ENCODE results near the gene LUM.
"Not testable (repeated sequence)": the region's sequence is repeated elsewhere in the genome, so short reads cannot be mapped to it uniquely, and the experiment has no call there.

LUM gene

DNA sequence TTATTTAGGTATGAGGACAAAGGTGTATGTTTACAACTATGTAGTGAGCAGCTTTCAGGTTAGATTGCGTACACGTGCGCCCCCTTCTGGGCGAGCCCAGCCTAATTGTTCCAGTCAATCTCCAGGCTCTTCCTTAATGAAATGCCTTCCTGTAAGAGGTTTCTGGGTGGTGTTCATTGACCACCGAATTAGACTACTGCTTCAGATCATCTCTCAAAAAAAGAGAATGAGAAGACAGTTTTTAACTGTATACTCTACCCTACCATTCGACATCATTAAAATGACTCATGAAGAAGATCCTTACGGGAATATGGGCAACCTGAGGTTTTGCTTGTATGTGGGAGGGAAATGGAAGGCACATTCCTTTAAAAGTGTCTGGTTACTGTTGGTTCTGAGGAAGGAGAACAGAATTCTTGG lies 2.1 kb downstream of the LUM start:
- peak; percentile 43 for DNase-seq

DNA sequence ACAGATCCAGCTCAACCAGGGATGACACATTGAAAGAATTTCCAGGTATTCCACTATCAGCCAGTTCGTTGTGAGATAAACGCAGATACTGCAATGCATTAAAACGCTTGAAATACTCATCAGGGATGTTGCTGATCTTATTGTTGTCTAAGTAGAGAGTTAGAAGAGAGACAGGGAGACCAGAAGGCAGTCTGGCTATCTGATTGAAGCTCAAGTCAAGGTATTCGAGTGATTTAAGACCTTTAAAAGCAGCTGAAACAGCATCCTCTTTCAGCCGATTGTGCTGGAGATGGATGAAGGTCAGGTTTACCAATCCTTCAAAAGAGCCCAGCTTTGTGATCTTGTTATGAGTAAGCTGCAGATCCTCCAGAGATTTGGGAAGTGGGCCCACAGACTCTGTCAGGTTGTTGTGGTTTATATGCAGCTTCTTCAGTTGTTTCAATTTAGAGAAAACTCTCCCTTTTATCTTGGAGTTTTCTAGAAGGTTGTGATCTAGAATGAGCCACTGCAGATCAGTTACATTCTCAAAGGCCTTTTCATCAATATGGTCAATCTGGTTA lies 3.0 kb downstream of the LUM start:
- no peak for DNase-seq

DNA sequence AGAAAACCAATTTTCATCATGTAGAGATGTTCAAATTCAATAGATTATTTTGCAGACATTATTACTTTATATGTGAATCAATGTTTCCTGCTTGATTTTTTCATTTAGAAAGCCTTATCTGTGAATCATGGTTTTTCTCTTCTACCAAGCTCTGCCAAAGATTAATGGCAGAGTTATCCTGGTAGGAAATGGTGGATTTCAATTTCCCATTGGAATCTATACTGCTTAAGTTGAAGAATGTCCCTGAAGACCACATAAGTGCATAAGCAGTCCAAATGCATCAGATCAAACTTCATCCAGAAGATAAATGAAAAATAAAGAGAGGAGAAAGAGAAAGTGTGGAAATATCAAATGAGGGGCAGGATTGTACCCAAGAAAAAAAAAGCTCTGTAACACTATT lies 5.0 kb downstream of the LUM start:
- no peak for DNase-seq

DNA sequence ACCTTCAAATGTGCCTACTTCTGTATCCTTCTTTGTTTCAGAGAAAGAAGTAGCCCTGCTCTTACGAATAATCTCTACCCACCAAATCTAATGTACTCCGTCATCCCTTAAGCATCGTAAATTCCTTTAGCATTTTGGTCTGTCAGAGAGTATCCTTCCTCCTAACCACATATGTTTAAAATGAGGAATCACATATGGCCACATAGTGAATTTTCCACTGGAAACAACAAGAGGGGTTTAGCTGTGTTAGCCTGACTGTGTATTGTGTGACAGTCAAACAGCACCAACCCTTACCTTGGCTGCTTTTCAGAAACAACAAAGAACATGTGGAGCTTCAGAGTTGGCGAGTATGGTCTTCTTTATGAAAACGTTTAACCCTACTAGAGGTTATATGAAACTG lies 5.5 kb downstream of the LUM start:
- no peak for DNase-seq

DNA sequence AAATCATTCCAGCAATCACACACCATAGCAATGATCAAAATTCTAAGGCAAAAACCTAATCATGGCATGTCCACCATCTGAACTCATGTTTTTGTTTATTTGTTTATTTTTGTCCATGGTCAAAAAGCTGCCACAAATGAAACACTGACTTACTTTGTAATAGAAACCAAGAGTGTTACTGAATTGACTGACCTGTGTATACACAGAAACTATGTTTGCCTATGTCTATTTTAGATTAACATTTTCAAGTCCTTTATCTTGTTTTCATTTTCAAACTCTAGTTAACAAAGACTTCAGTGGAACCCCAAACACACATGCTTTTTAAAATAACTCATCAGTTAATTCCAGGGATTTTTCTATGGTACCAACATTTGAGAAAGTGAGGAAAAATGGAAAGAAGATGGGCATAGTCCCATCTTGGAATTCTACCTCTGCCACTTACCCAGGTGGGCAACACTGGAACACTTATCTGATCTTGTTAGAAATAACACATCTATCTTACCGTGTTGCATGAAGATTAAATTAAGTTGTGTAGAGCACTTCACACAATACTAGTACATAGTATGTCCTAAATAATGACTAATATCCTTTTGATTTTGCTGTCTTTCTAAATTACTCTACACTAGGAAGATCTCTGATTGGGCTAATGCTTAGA lies 6.4 kb downstream of the LUM start:
- no peak for DNase-seq

DNA sequence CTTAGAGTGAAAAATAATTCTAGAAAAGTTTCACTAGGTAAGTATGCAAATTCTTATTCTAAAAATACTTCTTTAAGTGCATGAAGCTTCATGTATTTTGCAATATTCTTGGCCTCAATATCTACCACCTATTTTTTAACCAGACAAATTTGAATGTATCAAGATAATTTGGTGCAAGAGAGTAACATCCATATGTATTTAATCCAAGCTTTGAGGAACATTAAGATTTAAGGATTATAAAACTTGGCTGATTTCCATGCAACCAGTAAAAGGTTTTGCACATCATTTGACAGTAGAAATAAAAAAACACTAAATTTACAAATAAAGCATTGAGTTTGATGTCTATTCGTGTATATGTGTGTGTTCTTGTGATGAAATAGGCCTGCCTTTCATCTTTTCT lies 7.7 kb downstream of the LUM start:
- no peak for DNase-seq

DNA sequence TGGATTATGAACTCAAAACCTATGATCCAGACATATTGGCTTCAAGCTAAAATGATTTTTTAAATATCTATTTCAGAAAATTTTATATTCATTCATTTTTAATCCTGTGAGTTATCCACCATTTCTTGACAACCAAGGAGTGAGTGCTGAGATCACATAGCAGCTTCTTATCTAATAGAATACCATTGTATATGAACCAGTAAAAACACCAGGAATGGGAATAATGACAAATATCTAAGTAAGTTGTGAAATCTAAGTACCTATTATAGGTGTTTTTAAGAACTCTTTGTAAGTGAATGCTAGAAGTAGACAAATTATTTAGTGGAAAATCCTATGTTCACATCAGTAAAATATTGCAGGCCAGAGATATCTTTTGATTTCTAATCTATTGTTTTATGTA lies 8.2 kb downstream of the LUM start:
- DNase-seq: no peak

DNA sequence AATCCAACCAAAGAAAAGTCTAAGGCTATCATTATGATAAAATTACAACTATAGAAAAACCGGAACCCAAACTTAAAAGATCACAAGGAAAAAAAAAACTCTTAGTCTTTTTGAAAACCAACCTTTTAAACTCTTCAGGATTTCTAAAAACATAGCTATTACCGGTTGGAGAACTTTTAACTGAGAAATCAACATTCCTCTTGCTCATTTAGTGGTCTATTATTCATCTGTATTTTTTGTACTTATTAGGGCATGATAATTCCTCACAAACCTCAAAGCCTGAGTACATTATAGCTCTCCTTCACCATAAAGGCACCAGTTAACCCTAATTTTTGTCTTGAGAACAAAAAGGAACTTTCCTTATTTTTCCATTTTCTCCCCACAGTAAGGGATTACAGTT lies 10.4 kb downstream of the LUM start:
- DNase-seq: no peak

DNA sequence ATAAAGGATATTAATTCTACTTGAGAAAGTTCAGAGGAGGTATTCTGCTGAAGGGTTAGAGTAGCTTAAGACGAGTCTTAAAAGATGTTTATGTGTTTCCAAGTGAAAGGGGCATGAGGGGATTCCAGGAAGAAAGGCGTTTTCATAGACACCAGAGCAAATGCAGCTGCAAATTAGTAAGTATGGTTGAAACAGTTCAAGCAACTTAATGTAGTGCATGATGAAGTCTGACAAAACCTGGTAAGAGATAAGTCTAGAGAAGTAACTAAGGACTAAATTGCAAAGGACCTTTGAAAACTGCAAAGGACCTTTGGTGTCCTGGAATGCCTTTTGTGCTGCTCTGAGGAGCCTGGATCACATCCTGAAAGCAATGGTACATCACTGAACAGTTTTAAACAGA lies 11.5 kb downstream of the LUM start:
- no peak for DNase-seq

DNA sequence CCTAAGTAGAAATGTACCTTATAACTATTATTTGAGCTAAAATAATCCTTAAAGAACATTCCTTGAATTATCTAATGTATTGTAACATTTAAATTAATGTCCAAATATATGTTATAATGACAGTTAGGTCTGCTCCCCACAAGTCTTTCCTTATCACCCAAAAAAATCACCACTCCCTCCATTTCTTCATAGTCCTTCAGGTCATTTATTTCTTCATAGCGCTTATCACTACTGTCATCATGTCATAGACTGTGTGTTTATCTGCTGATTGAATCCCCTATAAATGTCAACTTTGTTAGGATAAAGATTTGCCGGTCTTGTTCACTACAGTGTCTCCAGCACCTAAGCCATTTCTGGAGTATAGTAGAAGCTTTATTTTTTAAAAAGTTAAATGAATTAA lies 12.0 kb downstream of the LUM start:
- DNase-seq: no peak

DNA sequence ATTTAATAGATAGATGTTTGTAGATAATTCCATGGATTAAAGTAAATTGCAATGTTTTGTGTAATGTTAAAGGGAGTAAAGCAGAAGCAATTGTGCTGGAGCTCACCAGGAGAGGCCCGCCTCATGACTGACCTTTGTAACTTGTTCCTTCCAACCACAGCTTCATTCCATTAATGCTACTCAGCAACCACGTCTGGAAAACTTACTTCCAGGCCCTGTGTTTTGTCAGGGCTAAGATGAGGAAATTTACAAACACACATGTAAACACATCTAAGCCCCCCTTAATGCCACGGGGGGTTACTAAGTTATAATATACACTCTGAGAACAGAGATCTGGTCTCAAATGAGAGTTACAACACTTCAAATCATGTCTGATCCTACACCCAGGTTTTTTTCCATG lies 12.4 kb downstream of the LUM start:
- DNase-seq: no peak

DNA sequence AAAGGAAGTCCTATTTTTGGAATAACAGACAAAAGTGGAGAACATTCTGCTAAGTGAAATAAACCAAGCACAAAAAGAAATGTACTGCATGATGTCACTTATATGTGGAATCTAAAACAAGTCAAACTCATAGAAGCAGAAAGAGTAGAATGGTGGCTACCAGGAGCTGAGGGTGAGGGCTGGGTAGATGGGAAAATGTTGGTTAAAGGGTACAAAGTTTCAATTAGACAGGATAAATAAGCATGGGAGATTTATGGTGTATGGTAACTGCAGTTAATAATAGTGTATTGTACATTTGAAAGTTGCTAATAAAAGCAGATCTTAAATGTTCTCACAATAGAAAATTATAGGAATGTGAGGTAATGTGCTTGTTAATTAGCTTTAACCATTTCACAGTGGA lies 12.8 kb downstream of the LUM start:
- DNase-seq: no peak

DNA sequence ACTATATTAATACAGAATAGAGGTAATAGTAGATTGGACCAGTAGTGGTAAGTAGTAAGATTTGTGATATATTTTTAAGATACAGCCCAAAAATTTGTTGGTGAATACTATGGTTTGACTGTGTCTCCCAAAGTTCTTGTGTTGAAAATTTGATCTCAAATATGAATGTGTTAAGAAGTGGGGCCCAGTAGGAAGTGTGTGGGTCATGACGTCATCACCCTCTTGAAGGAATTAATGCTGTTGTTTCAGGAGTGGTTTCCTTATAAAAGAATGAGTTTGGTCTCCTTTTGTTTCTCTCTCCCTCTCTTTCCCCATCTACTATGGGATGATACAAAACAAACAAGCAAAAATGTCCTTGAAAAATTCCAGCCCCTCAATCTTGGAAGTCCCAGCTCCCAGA lies 16.3 kb downstream of the LUM start:
- no peak for DNase-seq

DNA sequence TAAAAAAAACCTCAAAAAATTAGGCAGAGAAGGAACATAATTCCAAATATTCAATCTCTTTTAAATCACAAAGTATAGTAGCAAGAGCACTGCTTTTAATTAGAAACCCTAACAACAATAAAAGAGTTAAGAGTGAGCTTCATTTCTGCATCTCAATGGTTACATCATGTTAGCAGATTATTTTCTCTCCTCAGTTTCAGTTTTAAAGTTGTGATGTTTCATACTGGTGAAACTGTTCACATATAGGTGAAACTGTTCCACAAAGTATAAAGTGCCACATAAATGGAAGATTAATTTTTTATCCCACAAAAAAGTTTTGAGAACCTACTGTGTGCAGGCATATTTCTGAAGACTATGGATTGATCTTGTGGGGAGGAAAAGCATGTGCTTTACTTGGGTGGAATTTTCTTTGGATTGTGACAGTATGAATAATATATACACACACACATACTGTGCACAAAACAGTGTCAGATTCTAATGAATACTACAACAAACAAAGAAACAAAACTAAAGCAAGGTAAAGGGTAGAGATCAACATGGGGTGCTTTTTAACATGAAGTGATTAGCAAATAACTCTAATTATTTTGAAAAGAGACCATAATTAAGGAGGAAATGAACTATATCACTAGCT lies 17.1 kb downstream of the LUM start:
- no peak for DNase-seq

DNA sequence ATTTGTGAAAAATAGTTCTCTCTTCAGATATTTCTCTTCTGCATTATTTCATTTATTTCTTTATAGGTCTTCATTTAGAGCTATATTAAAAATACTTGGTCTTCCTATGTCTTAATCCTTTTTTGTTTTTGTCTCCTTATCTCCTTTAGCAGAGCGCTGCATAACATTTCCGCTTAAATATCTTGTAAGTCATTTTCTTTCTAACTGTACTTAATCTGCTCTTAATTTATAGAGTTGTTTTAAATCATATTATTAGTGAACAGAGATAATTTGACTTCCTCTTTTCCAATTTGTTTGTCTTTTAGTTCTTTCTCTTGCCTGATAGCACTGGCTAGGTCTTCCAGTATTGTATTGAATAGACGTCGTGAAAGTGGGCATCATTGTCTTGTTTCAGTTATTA lies 18.0 kb downstream of the LUM start:
- DNase-seq: no peak

DNA sequence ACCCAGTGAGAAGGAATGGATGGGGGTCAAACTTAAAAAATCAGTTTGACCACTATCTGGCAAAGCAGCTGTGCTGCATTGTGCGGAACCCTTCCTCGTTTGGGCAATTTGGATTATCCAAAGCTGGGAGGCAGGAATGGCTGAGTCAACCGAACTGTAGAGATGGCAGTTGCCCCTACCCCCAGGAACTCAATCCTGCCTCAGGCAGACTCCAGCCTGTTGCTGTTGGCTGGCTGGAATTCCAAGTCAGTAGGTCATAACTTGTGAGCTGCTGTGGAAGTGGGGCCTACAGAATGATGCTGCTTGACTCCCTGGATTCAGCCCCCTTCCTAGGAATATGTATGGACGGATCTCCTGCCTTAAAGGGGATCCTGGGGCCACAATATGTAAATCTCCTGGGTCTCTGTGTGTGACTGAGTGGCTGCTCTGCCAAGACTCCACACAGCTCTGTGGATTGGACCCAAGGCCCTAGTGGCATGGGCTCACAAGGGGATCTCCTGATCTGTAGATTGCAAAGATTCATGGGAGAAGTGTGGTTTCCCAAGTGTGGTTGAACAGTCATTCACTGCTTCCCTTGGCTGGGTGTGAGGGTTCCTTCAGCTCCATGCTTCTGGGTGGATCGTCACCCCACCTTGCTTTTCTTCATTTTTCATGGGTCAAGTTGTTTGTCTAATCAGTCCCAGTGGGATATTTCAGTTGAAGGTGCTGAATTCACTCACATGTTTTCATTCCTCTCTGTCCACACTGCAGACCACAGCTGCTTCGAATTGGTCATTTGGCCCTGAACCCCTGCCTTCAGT lies 19.2 kb downstream of the LUM start:
- no peak for DNase-seq

DNA sequence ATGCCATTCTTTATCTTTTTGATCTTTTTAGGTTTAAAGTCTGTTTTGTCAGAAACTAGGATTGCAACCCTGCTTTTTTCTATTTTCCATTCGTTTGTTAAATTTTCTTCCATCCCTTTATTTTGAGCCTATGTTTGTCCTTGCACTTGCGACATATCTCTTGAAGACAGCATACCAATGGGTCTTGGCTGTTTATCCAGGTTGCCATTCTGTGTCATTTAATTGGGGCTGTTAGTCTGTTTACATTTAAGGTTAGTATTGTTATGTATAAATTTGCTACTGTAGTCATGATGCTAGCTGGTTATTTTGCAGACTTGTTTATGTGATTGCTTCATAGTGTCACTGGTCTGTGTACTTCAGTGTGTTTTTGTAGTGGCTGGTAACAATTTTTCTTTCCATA lies 21.3 kb downstream of the LUM start:
- DNase-seq: not testable (repeated sequence)

DNA sequence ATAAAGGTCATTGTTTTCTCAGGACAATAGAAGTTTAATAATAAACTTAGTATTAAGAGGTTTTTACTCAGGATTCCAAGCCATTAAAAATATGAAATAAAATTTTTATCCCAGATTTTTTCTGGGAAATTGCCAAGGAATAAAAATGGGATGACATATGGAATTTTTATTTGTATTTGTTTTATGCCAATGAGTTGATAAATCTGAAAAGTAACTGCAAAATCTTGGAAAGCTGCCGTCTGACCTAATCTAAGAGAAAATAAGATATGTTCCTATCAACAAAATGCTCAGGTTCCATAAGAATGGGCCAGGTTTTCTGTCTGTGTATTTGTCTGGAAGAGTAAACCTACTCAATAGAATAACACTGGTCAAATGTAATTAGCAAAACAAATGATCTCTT lies 31.3 kb downstream of the LUM start:
- DNase-seq: no peak

DNA sequence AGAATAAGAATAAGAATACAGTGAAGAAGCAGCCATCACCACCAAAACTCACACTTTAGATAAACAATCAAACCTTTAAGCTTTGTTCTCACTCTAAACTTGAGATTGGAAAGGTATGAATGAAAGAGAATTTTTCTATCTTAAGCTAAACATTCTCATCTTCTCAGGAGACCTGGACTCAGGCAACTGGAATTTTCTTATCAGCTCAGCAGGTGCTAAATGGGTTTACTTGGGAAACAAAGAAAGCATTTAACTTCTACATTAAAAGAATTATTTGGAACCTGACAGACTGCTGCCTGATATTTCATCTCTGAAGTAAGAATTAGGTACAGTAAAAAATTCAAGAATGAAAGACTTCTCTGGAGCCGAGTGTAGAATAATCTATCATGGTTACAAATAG lies 32.8 kb downstream of the LUM start:
- DNase-seq: no peak

DNA sequence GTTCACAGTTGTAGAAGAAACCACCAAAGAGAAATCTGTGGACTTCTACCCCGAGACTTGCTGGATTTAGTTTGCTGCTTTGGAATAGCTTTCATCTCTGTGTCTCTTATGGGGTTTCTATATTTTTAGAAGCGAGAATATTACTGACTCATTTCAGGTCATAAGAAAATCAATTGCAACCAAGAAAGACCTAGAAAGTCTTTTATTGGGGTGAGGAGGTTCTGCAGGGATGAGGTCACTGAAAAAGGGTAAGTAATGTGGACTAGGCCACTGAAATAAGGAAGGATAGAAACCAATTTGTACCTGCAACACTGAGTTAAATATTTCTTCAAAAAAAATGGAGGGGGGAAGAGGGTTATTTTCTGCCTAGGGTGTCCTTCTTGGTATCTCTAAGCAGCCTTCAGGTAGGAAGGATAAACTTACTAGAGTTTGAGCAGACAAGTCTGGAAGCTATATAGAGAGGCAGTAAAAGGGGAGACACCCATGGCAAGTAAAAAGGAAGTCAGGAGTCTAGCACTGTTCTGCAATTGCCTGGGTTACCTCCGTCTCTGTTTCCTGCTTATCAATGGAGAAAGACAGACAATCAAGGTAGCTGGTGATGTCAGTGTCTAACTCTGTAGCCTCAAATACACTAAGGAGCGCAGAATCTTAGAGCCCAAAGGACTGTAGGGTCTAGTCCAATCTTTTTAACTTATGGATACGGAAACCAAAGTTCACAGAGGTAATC lies 33.9 kb downstream of the LUM start:
- no peak for DNase-seq

DNA sequence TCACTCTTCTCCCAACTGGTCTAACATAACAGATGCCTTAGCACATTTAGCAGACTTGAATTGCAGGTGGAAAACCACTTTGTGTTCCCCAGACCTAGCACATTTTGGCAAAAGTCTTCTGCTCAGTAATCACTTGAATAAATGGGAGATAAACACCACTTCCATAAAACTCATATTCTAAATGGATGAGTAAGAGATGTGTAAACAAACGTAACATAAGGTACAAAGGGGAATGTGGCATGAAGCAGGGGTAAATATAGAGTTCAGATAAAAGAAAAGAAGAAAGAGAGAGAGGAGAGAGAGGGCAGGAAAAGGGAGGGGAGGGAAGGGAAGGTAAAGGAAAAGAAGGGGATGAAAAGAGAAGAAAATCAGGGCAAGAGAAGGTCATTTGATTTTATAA lies 36.4 kb downstream of the LUM start:
- DNase-seq: no peak

DNA sequence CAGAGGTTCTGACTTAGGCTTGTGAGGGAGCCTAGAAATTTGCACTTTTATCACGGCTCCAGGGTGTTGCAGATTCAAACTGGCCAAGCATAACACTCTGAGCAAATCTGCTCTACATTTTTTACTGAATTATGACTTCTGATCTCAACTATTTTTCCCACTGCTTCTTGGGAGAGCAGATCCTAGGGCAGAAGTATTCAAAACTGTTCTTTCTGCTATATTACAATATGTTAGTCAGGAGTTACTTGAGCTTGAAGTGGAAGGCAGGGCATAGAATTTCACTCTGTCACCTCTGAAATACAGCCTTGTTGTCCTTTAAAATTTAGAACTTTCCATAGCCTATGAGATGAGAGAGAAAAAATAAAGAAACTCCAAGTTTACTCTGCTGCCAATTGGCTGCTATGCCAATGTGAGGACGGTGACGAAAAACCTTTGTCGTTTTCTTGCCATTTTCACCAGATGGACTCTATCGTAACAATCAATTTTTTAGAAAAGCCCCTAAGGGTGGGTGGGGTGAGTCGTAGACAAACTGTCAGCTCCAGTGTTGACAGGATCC lies 37.1 kb downstream of the LUM start:
- no peak for DNase-seq

DNA sequence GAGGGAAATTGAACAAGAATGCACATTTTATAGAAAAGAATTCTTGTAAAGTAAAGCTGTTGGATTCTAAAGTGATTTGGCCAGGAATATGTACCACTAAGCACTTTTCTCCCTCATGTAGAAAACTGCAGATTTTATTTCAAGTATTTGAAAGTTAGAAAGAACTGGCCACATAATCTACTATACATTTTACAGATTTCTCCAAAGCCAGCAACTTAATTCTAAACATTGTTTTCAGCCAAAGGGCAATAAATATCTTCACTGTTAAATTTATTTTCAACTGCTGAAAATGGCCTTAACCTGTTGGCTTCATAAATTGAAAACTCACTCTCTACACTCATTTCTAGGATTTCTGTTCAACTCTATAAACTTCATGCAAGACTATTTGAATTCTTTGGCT lies 37.9 kb downstream of the LUM start:
- no peak for DNase-seq

All from stimulated activated CD4-positive, alpha-beta T cell treated with anti-CD3 and anti-CD28 coated beads, Interleukin-1b, Interleukin-23, amount 100 ng/mL, for 48 hours (primary cell).